GM21423 (cell line): ENCODE results near the gene SESTD1.
A peak's percentile ranks its signal among the peaks of the same experiment; 100 is the strongest.

Experiments used
- ATAC-seq: cut with Tn5 transposase; IDR thresholded peaks from one replicate; pipeline ENCODE4 v1.9.1; 2021; ENCODE audit warnings: mild to moderate bottlenecking, moderate library complexity; ENCODE audit not compliant: unreplicated experiment

The SESTD1 gene

DNA sequence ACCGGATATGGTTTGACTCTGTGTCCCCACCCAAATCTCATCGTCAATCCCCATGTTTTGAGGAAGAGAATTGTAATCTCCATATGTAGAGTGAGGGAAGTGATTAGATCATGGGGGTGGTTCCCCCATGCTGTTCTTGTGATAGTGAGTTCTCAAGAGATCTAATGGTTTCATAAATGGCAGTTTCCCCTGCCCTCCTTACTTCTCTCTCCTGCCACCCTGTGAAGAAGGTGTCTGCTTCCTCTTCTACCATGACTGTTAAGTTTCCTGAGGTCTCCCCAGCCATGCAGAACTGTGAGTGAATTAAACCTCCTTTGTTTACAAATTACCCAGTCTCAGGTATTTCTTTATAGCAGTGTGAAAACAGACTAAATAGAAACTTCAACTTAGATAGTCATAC lies 69.5 kb downstream of the SESTD1 start:
- ATAC-seq, result no peak

DNA sequence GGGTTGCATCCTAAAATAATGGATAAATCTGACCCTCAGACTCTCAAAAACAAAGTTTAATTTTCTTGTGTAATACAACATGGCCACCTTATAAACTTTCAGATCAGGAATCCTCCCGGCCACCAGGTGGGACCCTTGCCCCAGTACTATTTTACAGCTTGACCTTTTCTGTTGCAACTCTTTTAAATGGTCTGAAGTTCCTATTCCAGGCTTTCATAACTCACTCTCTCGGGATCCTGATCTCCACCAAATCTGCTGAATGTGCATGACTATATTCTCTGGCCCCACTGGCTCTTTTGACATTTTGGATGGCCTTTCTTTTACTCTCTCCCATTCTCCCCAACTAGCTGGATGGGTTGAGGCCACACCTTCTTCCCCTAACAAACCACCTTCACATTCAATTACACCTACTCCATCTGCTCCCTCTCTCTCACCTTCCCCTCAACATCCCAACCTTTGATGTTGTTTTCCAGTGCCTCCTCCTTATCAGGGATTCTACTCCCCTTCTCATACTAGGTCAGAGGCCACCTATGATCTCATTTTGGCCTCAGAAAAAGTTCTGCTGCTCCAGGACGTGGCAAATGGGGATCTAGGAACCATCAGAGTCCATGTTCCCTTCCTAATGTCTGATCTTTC lies 70.8 kb downstream of the SESTD1 start:
- no peak for ATAC-seq

DNA sequence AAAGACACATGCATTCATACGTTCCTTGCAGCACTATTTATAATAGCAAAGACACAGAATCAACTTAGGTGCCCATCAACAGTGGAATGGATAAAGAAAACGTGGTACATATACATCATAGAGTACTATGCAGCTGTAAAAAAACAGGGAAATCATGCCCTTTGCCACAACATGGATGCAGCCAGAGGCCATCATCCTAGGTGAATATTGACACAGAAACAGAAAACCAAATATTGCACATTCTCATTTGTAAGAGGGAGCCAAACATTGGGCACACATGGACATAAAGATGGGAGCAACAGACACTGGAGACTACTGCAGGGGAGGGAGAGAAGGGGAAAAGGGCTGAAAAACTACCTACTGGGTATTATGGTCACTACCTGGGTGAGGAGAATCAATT lies 73.5 kb downstream of the SESTD1 start:
- no peak for ATAC-seq

DNA sequence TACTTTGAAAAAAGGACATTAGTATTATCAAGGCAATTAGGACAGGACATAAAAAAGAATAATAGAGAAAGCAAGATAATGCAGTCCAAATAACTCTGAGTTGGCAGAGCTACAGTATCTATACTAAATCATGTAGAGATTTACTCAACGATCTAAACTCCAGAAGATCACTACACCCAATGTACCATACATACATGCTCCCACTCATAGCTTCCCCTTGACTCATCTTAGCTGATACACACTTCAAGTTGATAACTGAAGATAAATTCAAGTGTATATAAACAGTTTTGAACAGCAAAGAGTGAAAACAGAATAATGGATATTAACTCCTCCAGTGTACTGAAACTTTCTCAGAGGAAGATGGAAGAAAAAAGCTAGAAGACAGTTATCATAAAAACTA lies 78.5 kb downstream of the SESTD1 start:
- no peak for ATAC-seq

DNA sequence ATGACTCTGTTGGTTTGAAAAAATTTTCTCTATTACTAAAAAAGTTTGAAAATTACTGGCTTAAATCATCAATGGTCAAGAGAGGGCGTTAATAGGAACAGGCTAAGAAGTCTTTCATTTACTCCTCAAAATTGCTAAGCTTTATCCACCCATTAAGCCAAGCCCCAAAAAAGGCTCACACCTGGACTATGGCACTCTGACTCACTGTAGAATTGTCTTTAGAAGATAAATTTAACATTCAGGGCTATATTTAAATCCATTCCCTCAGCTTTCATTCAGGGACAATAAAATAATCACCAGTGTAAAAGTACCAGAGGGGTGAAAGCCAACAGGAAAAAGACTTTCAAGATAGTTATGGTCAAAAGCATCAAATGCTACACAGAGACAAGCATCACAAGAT lies 80.0 kb downstream of the SESTD1 start:
- no peak for ATAC-seq

DNA sequence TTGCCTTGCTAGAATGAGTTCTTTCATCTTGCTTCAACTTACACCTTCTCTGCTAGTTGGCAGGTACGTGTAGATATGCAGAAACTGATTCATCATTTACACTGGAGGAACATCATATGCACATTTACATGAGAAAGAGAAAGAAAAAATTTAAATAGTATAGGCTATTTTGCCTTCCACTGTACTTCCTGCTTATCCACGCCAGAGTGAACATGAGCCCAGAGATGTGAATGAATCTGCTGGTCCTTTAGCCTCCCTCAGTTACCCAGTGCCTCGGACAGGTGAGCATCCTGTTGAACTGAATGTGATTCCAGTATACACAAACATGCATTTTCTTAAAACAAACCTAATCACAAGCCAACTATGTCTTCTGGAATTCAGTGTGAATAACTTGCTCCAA lies 83.6 kb downstream of the SESTD1 start:
- peak; percentile 80 for ATAC-seq

DNA sequence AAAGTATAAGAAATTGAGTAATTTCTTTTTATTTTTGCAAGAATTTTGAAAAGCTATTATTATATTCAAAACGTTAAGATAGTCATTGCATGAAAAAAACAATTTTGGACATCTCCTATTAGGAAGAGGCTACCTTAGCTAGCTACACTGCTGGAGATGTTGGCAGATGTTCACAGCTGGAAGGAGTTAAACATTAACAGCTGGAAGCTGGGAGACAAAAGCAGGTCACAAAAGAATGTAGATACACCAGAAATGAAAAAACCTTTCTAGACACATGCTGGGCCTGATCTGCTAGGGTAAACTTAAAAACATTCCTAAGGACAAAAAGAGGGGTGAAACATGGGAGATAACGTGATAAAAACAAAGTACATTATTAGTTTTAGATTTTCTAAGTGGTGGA lies 84.4 kb downstream of the SESTD1 start:
- no peak for ATAC-seq

DNA sequence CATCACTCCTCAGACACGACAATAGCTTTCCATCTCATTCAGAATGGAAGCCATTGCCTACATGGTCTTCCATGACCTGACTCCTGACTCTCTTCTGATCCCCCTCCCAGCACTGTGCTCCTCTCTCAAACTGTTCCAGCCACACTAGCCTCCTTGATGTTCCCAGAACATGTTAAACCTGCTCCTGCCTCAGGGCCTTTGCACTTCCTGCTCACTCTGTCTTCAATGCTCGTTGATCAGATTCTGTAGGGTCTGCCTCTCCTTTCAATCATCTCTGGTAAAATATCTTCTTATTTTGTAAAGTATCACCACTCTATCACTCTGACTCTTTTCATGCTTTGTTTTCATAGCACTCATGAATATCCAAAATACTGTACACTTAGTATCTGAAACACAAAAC lies 84.9 kb downstream of the SESTD1 start:
- ATAC-seq, result no peak

DNA sequence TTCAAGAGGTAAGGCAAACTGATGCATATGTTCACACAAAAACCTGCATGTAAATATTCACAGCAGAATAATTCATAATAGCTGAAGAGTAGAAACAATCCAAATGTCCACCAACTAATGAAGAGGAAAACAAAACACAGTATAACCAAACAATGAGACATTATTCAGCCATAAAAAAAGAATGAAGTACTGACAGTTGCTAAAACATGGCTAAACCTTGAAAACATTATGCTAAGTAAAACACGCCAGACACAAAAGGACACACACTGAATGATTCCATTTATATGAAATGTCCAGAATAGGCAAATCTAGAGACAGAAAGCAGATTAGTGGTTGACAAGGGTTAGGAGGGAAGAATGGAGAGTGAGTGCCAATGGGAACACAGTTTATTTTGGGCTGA lies 86.9 kb downstream of the SESTD1 start:
- ATAC-seq, result no peak

DNA sequence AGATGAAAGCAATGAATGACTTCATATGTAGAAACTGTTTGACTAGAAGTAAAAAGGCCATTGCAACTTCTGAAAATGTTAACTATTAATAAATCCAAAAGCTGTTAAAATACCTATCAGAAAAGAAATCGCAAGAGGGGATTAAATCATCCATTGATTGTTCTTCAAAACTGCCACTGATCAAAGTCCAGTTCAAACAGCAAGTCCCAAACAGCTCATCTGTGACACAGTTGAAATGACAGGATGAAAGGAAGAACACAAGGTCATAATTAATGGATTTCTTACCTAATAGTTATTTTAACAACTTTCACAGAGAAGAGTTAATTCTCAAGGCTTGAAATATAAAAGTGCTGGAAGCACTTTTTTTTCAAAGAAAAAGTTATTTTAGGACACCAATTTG lies 90.4 kb downstream of the SESTD1 start:
- no peak for ATAC-seq

DNA sequence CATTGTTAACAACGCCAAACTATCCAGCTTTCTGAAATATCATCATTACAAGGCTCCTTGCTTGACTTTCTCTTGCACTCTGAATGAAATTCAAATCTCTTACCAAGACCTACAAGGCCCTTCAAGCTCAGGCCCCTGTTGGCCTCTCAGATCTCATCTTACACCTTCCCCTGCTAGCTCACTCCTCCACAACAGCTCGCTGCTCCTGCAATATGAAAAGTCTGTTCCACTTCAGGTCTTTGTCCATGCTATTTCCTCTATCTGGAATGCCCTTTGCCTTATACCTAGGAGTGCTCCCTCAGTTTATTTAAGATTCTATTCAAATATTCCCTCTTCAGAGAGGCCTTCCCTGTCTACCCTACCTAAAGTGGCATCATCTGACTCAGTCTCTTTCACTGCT lies 91.7 kb downstream of the SESTD1 start:
- no peak for ATAC-seq

DNA sequence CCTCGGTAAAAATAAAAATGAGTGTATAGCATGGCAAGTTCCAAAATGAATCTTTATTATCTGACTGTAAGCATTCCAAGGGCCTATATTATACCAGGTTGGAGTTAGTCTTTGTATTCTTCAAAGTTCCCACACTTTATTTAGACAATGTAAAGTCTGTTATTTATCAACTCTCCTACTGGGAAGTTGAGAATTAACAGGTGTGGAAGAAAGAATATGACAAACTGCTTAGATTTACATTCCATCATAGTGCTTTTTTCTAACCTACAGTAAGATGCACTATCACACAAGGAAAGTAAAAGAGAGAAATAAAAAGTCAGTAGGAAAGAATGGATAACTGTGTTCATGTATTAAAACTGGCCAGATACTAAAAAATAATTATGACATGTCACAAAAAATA lies 93.3 kb downstream of the SESTD1 start:
- no peak for ATAC-seq

DNA sequence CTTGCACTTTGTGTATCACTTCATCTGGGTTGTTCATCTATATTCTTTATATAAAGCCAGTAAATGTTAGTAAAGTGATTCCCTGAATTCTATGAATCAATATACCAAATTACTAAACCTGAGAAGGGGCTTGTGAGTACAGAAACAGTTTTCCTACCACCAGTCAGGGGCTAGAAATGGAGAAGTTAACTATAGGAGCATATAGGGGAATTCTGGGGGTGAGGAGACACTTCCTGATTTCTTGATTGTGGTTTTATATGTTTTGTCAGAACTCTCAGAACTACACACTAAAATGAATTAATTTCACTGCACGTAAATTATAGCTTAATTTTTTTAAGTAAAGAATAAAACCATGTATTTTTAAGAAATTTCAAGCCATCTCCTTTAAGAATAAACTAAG lies 93.7 kb downstream of the SESTD1 start:
- no peak for ATAC-seq

DNA sequence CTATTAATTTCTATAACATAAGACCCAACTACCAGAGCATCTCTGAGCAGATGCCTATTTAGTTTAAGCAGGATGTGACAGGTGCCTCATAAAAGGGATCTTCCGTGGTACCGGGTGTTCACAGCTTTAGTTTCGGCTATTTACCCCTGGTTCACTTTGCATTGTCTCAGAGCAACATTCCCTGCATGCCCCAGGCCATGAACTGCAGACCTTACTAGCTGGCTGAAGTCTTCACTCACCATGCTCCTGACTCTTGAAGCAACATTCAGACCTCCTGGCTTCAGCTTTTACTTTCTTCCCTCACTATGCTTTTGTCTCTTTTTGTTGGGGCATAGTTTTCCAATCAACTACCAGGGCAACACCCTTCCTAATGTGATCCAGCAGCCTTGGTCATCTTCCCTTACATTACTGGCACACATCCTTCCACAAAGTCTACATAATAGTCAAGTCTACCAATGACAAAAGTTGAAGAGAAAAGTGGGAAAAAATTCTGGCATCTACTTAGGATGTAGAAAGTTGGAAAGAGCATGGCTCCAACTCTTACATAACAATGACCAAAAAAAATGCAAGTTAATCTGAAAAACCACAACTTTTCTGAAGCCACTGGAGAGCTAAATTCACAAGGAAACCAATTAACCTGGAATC lies 99.2 kb downstream of the SESTD1 start:
- ATAC-seq, result no peak

DNA sequence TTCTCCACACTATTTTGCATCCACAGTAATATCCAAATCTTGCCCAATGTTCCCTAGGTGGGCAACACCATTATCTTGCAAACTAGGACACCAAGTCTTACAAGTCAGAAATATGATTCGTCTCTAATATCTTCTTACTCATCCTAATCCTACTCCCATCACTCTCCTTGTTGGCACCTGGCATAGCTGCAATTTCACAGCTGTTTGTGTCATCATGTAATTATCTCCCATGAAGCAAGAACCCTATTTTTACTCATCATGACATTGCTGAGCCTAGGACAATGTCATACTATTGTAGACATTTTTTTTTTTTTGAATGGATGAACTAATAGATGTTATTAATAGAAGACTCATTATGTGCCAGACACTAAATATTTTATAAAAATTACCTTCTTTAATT lies 123.4 kb downstream of the SESTD1 start:
- no peak for ATAC-seq

DNA sequence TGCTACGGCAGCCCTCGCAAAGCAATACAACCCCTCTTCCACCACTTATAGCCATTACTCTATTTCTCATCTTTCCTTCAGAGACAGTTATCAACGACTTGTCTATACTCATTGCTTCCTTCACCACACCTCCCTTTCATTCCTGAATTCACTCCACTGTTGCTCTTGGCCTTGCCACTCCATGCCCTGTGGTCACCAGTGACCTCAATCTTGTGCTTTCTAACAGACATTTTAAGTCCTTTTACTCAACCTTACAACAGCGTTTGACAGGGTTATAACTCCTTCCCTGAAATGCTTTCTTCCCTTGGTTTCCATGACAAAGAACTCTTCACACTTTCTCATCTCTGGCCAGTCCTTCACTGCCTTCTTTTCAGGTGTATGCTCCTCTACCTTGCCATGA lies 124.1 kb downstream of the SESTD1 start:
- no peak for ATAC-seq

DNA sequence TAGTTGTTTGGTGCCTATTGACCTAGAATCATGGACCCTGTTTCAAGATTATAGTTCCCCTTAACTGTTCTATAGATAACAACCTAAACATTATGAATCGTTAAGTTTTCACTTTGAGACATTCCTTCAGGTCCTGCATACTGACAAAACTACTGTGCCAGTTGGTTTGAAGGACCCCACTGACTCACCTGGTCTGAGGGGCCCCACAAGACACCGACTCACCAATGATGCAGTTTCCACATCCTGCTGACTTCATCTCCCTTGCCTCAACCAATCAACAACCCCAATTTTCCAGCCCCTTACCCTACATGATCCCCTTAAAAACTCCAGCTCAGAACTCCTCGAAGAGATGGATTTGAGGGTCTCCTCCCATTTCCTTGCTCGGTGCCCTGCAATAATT lies 125.1 kb downstream of the SESTD1 start:
- no peak for ATAC-seq

DNA sequence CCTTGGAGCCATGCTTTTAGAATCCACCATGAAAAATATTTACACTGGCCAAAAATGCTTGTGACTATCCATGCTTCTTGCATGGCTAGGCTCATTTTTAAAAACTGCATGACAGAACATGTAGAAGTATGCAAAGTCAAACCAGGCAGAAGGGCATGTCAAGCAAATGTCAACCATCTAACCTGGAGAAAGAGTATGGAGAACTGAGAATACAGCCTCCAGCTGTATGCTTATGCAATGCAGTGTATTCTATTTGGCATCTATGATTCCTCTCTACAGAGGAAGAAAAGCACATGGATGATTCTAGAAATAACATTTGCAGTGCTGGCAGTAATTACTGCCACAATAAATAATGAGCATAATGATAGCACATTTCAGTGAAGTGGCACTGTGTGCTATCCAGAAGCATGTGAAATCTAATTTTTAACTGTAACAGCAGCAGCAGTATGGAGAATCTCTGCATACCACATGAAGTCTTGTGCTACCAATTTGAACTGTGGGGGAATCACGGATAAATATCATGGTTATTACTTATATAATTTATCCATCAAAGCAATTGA lies 127.4 kb downstream of the SESTD1 start:
- ATAC-seq, result no peak

DNA sequence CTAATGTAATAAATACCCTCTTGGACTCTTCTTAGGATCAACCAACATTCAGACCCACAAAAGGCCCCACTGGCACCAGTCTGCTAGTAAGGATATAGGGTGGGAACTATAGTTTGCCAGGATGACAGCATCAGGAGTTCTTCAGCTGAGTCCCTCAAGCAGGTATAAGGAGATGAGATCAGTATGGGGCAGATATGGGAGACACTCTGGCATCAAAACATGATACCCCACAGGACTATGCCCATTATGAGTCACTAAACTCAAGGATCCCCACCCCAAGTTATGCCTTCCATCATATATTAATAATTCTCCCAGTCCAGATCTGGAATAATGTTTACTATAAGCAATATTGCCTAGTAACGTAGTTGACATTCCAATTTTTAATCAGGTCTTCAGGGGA lies 131.6 kb downstream of the SESTD1 start:
- no peak for ATAC-seq

DNA sequence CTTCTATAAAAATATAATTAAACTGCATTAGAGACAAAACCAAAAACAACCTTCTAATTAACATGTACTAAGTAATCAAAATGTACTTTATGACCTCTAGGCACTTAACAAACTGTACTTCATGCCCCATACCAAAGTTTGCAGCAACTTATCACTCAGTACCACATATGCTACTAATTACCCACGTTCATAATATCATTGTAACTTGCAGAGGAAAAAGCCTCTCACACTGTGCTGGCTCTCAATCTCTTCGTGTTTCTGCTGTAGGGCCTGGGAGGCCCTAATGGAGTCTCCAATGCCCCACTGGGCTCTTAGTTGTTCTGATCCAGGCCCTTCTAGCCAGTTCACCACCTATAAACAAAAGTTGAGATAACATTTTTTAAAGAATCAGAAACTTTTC lies 132.6 kb downstream of the SESTD1 start:
- no peak for ATAC-seq

DNA sequence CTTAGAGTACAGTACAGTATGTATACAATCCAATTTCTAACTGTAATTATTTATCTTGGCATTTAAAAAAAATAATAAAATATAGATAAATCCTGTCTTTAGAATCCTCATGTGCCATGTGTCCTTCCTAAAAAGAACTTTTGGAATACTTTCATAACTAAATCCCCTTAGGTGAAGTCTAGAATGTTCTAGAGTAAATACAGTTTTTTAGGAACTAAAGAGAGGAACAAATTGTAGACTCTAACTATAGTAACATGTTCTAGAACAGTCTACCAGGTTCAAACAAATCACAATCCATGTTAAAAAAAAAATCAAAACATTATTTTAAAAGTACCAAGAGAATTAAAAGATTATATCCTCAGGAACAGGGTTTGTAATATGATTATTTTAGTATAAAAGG lies 134.1 kb downstream of the SESTD1 start:
- no peak for ATAC-seq

DNA sequence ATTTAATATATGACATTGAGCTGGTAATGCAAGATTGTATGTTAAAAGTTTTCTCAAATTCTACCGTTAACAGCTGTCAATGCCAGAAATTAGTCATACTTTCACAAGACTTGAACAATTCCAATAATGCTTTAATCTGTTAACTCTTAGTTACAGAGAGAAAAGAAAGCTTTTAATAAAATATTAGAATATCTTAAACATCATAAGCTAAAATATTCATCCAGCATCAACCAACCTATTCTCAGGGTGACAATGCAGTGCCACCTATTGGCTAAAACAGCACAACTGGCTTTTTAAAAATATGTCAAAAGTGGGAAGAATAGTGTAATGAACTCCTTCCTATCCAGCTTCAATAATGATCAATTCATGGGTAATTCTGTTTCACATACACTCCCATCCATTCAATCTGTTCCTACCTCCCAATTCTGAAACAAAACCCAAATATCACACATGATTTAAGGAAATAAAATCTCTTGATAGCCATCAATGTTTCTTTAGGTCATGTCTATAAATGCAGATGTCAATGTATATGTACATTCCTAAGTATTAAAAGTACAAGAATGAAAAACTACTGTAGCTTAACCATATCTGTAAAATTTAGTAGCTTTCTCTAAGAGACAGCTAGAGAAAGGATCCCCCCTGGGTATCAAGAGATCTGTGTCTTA lies 134.9 kb downstream of the SESTD1 start:
- ATAC-seq, result no peak
